Stomach (tissue), 9 donors: ENCODE data around the gene AZIN2. TPM values are rescaled to one million over a fixed set of nuclear protein-coding genes. Genes with fewer than 3 reads are reported as not detected.

ENCODE experiments used
- DNase-seq, 2 donors: peaks; one replicate each; pipeline versions ENCODE4 v3.0.0 to v3.0.0-alpha.2; 2013 to 2019
- H3K27ac ChIP-seq, 5 donors: fragments of 200-600 bp in 4 of 5; sonication (generic) in 4 of 5; one replicate each; pipeline ENCODE4 v1.5.1; 2013 to 2019; ENCODE audit warnings: mild to moderate bottlenecking in 1 of 5, moderate library complexity in 1 of 5
- H3K27me3 ChIP-seq, 3 donors: fragments of 200-600 bp; sonication (generic); one replicate each; pipeline ENCODE4 v1.5.1; 2017 to 2019; ENCODE audit warnings: mixed run types in 1 of 3
- H3K36me3 ChIP-seq, 4 donors: fragments of 200-600 bp; sonication (generic); 1 replicate in 3 of 4; 2 replicates in 1 of 4; pipeline ENCODE4 v1.5.1; 2016 to 2019
- H3K4me1 ChIP-seq, 4 donors: fragments of 200-600 bp; sonication (generic); one replicate each; pipeline ENCODE4 v1.5.1; 2016 to 2019
- H3K4me3 ChIP-seq, 4 donors: fragments of 200-600 bp; sonication (generic) in 3 of 4; one replicate each; pipeline ENCODE4 v1.5.1; 2016 to 2019; ENCODE audit warnings: mild to moderate bottlenecking in 1 of 4
- H3K9me3 ChIP-seq, 4 donors: fragments of 200-600 bp; sonication (generic); one replicate each; pipeline ENCODE4 v1.5.1; 2016 to 2019
- EP300 ChIP-seq: sonication (generic); formaldehyde crosslinking; IDR thresholded peaks from one replicate; pipeline ENCODE4 v1.6.1; 2017; ENCODE audit warnings: antibody characterized with exemption
- POLR2A ChIP-seq, 4 donors: fragments of 450-650 bp; IDR thresholded peaks; one replicate each; pipeline ENCODE4 v1.6.1; 2016; ENCODE audit warnings: antibody characterized with exemption in 4 of 4, control low read depth in 2 of 4, mild to moderate bottlenecking in 1 of 4, moderate library complexity in 1 of 4
- POLR2AphosphoS5 ChIP-seq, 3 donors: sonication (generic); formaldehyde crosslinking; IDR thresholded peaks; one replicate each; pipeline ENCODE4 v1.6.1; 2016; ENCODE audit warnings: antibody characterized with exemption in 3 of 3
- WGBS, 5 donors: extraction: QIAGEN DNeasy Blood & Tissue Kit in 3 of 5; methylation state at CpG; one replicate each; pipeline versions ENCODE4 v1.1.5 to v1.1.7; 2013 to 2018; 5-methylcytosine and 5-hydroxymethylcytosine counted together
- intact Hi-C: fragments of 100-400 bp; cut with DNase I; formaldehyde crosslinking; loops from one replicate; pipeline ENCODE4 v1.15.1; 2023; ENCODE audit warnings: low total_unique reads
- polyA plus RNA-seq, 3 donors: library from polyadenylated mRNA; stranded (reverse); fragments of 200-250 nt; gene quantifications; one replicate each; pipeline ENCODE4 v1.2.3, GENCODE V29; 2013
- total RNA-seq, 5 donors: library from RNA; depleted of rRNA; stranded (reverse); fragments of >200 nt; gene quantifications; one replicate each; pipeline versions ENCODE4 v1.1.0 to v1.2.3, GENCODE V29; 2014 to 2016
- TF ChIP-seq, protein P1 (sequence below), 7 experiments: fragments of 450-650 bp in 4 of 7; fragments of 200-600 bp in 3 of 7; sonication (generic) in 3 of 7; IDR thresholded peaks; one replicate each; pipeline ENCODE4 v1.5.1; 2016 to 2019; ENCODE audit warnings: antibody characterized with exemption in 7 of 7, control low read depth in 2 of 7, mild to moderate bottlenecking in 1 of 7
- donor health status: healthy with polysubstance abuse.
- donor health status: Bipolar disorder and iron deficiency.
- donor health status: healthy.

The AZIN2 gene
- total and polyA plus RNA-seq, 8 donors: 0.61 to 39.7 (median 2.0) TPM; not detected in 1

DNA sequence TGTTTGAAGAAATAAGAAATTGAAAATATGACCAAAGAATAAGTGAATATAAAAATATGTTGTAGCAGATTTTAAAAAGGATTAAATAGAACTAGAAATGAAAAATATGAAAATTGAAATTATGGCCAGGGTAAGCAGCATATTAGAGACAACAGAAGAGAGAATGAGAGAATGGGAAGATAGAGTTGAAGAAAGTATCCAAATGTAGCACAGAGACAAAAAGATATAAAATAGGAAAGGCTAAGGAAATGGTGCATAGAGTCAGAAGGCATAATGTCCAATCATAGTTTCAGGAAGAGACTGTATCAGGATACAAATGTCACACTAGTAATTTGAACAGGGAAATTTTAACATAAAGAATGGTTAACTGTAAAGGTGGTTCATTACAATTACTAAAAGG lies 29.5 kb downstream of the AZIN2 start:
- H3K27ac ChIP-seq: no peak overlapping the region
- H3K9me3 ChIP-seq: no peaks in the 10 kb centered on the region
- H3K27me3 ChIP-seq: no peaks in the 10 kb centered on the region
- intact Hi-C loops: no loop called here
- H3K4me3 ChIP-seq: no peak overlapping the region
- TF ChIP-seq EP300 (no peak), POLR2AphosphoS5 (IDR thresholded peaks at IDR 0.05) (no peak), POLR2A (IDR thresholded peaks at IDR 0.05) (no peak)
- TF ChIP-seq, protein P1, sequence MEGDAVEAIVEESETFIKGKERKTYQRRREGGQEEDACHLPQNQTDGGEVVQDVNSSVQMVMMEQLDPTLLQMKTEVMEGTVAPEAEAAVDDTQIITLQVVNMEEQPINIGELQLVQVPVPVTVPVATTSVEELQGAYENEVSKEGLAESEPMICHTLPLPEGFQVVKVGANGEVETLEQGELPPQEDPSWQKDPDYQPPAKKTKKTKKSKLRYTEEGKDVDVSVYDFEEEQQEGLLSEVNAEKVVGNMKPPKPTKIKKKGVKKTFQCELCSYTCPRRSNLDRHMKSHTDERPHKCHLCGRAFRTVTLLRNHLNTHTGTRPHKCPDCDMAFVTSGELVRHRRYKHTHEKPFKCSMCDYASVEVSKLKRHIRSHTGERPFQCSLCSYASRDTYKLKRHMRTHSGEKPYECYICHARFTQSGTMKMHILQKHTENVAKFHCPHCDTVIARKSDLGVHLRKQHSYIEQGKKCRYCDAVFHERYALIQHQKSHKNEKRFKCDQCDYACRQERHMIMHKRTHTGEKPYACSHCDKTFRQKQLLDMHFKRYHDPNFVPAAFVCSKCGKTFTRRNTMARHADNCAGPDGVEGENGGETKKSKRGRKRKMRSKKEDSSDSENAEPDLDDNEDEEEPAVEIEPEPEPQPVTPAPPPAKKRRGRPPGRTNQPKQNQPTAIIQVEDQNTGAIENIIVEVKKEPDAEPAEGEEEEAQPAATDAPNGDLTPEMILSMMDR (IDR thresholded peaks at IDR 0.05): no peak
- no peak for DNase-seq
- H3K4me1 ChIP-seq: no peaks in the 10 kb centered on the region
- H3K36me3 ChIP-seq: no peaks in the 10 kb centered on the region

- intact Hi-C loops: no loop called here
- H3K9me3 ChIP-seq: no peaks in the 10 kb centered on the region
- peak in 1 of 2 donors; percentile 54 for DNase-seq
- no peak overlapping the region for H3K4me3 ChIP-seq
- H3K4me1 ChIP-seq: no peaks in the 10 kb centered on the region
- H3K27ac ChIP-seq: no peak overlapping the region
- no peaks in the 10 kb centered on the region for H3K27me3 ChIP-seq
- TF ChIP-seq POLR2A (IDR thresholded peaks at IDR 0.05) (no peak), POLR2AphosphoS5 (IDR thresholded peaks at IDR 0.05) (no peak), EP300 (no peak)
- TF ChIP-seq, protein P1 (IDR thresholded peaks at IDR 0.05): peak in 2 of 7 experiments; percentile 21
- WGBS, 5 donors: 22 to 54% (median 33%) methylated on average over 3 of the region's 3 CpGs
- H3K36me3 ChIP-seq: no peaks in the 10 kb centered on the region
Observed at GRCh38 chr1:33111965-33112364, 31.0 kb downstream of the AZIN2 start.

DNA sequence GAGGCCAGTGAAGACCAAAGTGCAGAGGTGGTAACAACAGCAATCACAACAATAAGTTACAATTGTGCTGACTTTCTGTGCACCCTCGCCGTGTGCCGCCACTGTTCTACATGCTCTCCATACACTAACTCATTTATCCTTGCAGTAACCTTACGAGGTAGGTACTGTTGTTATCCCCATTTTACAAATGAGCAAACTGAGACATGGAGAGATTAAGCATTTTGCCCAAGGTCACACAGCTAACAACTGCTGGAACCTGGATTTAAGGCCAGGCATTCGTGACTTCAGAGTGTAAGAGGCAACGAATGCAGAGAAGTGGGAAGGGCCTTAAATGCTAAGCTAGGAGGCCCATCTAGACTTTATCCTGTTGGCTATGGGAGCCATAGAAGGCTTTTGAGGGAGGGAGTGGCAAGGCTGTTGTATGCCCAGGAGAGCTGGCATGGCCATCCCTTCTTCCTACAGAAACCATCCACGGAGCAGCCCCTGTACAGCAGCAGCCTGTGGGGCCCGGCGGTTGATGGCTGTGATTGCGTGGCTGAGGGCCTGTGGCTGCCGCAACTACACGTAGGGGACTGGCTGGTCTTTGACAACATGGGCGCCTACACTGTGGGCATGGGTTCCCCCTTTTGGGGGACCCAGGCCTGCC lies 36.6 kb downstream of the AZIN2 start:
- H3K36me3 ChIP-seq: no peaks in the 10 kb centered on the region
- no peak for TF ChIP-seq EP300
- TF ChIP-seq, protein P1 (IDR thresholded peaks at IDR 0.05): no peak
- no peak for TF ChIP-seq POLR2A (IDR thresholded peaks at IDR 0.05)
- no peak for TF ChIP-seq POLR2AphosphoS5 (IDR thresholded peaks at IDR 0.05)
- WGBS, 5 donors: 89 to 91% (median 91%) methylated on average over 13 of the region's 13 CpGs
- H3K4me3 ChIP-seq: no peak overlapping the region
- no peak overlapping the region for H3K27ac ChIP-seq
- no peaks in the 10 kb centered on the region for H3K9me3 ChIP-seq
- DNase-seq: no peak
- intact Hi-C loops: no loop called here
- no peaks in the 10 kb centered on the region for H3K4me1 ChIP-seq
- peaks cover 0 to 5% (median 0%) of the 10 kb centered on the region in 3 donors for H3K27me3 ChIP-seq

- Histone ChIP-seq H3K27me3 (peaks cover 0 to 5% (median 0%) of the 10 kb centered on the region in 3 donors), H3K4me1 (no peaks in the 10 kb centered on the region), H3K4me3 (no peak overlapping the region), H3K9me3 (no peaks in the 10 kb centered on the region), H3K36me3 (no peaks in the 10 kb centered on the region), H3K27ac (no peak overlapping the region)
- 60 to 79% (median 72%) methylated on average over 4 of the region's 4 CpGs for WGBS, 5 donors
- no peak for DNase-seq
- intact Hi-C loops: no loop called here
- TF ChIP-seq POLR2A (IDR thresholded peaks at IDR 0.05): no peak
- TF ChIP-seq, protein P1 (IDR thresholded peaks at IDR 0.05): no peak
- TF ChIP-seq EP300: no peak
- no peak for TF ChIP-seq POLR2AphosphoS5 (IDR thresholded peaks at IDR 0.05)
Observed at GRCh38 chr1:33118274-33118673, 37.3 kb downstream of the AZIN2 start.
